PC-3 (cell line): ENCODE data around the gene IL21R. TPM values are rescaled to one million over a fixed set of nuclear protein-coding genes. Genes with fewer than 3 reads are reported as not detected.

Experiments used
- ATAC-seq: fragments of 200-7000 bp; cut with Tn5 transposase; 2 replicates; pipeline ENCODE4 v1.9.1; 2020; ENCODE audit warnings: mild to moderate bottlenecking, moderate library complexity
- BruUV-seq: library from RNA; stranded (reverse); fragments of 400-500 nt; replicated peaks from 2 replicates; lab custom pipeline; 2021; lab: Mats Ljungman, UMichigan
- CTCF ChIA-PET: fragments of 300-600 bp; sonication (Branson Sonifier 250); formaldehyde crosslinking; loops from one replicate; lab custom pipeline; 2022; ENCODE audit warnings: antibody characterized with exemption; lab: Charles Lee
- POLR2A ChIA-PET: fragments of 300-600 bp; sonication (Branson Sonifier 250); formaldehyde crosslinking; loops from one replicate; lab custom pipeline; 2022; ENCODE audit warnings: antibody characterized with exemption; ENCODE audit not compliant: unreplicated experiment; lab: Charles Lee
- DNase-seq: peaks from one replicate; pipeline ENCODE4 v3.0.0-alpha.2; 2015
- H2AFZ ChIP-seq: fragments of 300-600 bp; sonication (generic); 2 replicates; pipeline ENCODE4 v1.6.0; 2016; ENCODE audit warnings: antibody characterized with exemption, low read length
- H3F3A ChIP-seq: fragments of 300-600 bp; sonication (generic); one replicate; pipeline ENCODE4 v1.6.0; 2017; ENCODE audit warnings: antibody characterized with exemption, low read length, control low read depth, mild to moderate bottlenecking; ENCODE audit not compliant: unreplicated experiment
- H3K27ac ChIP-seq: fragments of 300-600 bp; sonication (generic); 2 replicates; pipeline ENCODE4 v1.5.1; 2016; ENCODE audit warnings: mild to moderate bottlenecking, low read length
- H3K27me3 ChIP-seq: fragments of 300-600 bp; sonication (generic); 2 replicates; pipeline ENCODE4 v1.6.1; 2016; ENCODE audit warnings: low read length, mixed read lengths
- H3K36me3 ChIP-seq: fragments of 300-600 bp; sonication (generic); 2 replicates; pipeline ENCODE4 v1.6.1; 2016; ENCODE audit warnings: low read depth, mixed run types, low read length, mixed read lengths
- H3K4me1 ChIP-seq: fragments of 300-600 bp; sonication (generic); 2 replicates; pipeline ENCODE4 v1.5.1; 2016; ENCODE audit warnings: low read length; ENCODE audit not compliant: insufficient read depth
- H3K4me2 ChIP-seq: fragments of 300-600 bp; sonication (generic); 2 replicates; pipeline ENCODE4 v1.6.0; 2016; ENCODE audit warnings: low read length
- H3K4me3 ChIP-seq: fragments of 300-600 bp; sonication (generic); 2 replicates; pipeline ENCODE4 v1.5.1; 2016; ENCODE audit warnings: mild to moderate bottlenecking, low read length, mixed read lengths
- H3K79me2 ChIP-seq: fragments of 300-600 bp; sonication (generic); 2 replicates; pipeline ENCODE4 v1.6.1; 2017; ENCODE audit warnings: low read length, mixed read lengths
- H3K9ac ChIP-seq: fragments of 300-600 bp; sonication (generic); 2 replicates; pipeline ENCODE4 v1.6.0; 2016; ENCODE audit warnings: mild to moderate bottlenecking, low read length
- H3K9me2 ChIP-seq: fragments of 300-600 bp; sonication (generic); replicated peaks from 2 replicates; pipeline ENCODE4 v1.6.1; 2016; ENCODE audit warnings: mixed run types, low read length, mixed read lengths
- H3K9me3 ChIP-seq: fragments of 300-600 bp; sonication (generic); 2 replicates; pipeline ENCODE4 v1.6.1; 2016; ENCODE audit warnings: low read length, mixed read lengths
- H4K20me1 ChIP-seq: fragments of 300-600 bp; sonication (generic); 2 replicates; pipeline ENCODE4 v1.6.1; 2016; ENCODE audit warnings: low read length, mixed read lengths
- CTCF ChIP-seq: fragments of 300-600 bp; sonication (generic); conservative IDR thresholded peaks from 2 replicates; pipeline ENCODE4 v1.5.1; 2017; ENCODE audit warnings: antibody characterized with exemption, low read depth, mild to moderate bottlenecking, low read length
- EZH2 ChIP-seq: fragments of 300-600 bp; sonication (generic); IDR thresholded peaks from one replicate; pipeline ENCODE4 v1.6.1; 2017; ENCODE audit warnings: antibody characterized with exemption, mild to moderate bottlenecking, low read length; ENCODE audit not compliant: unreplicated experiment
- EZH2phosphoT487 ChIP-seq: fragments of 300-600 bp; sonication (generic); IDR thresholded peaks from 2 replicates; pipeline ENCODE4 v1.6.1; 2018; ENCODE audit warnings: mild to moderate bottlenecking, antibody characterized with exemption, low read length, borderline replicate concordance
- intact Hi-C: fragments of 100-400 bp; cut with micrococcal nuclease; formaldehyde crosslinking; loops from 2 replicates; pipeline ENCODE4 v1.9.0; 2023
- total RNA-seq: library from RNA; depleted of rRNA; stranded (reverse); fragments of >200 nt; gene quantifications from 2 replicates; pipeline ENCODE4 v1.2.3, GENCODE V29; 2014; rRNA removed

The IL21R gene
- total RNA-seq, 1 experiment from 2014 or later = 0.55 TPM

- Histone ChIP-seq H3K27ac (no peak overlapping the region), H3K36me3 (peaks cover 17% of the 10 kb centered on the region; the same call in 1 of the 2 replicates), H2AFZ (no peak overlapping the region), H3K9me2 (no peaks in the 10 kb centered on the region), H3K9me3 (no peaks in the 10 kb centered on the region), H3K4me3 (no peak overlapping the region), H3K27me3 (no peaks in the 10 kb centered on the region), H3F3A (no peaks in the 10 kb centered on the region), H3K79me2 (no peaks in the 10 kb centered on the region), H3K9ac (no peak overlapping the region), H3K4me1 (no peaks in the 10 kb centered on the region), H3K4me2 (no peak overlapping the region), H4K20me1 (no peaks in the 10 kb centered on the region)
- no peak for TF ChIP-seq EZH2
- TF ChIP-seq CTCF = no peak
- no peak for TF ChIP-seq EZH2phosphoT487
- intact Hi-C loops = no loop called here
- ATAC-seq (no peak), DNase-seq (no peak)
- no TSS peak for BruUV-seq
- ChIA-PET POLR2A (no interaction called here), CTCF (no interaction called here)
Observed at GRCh38 chr16:27499659-27500055, 97.7 kb downstream of the IL21R start.

GRCh38 chr16:27500801-27501200, 98.8 kb downstream of the IL21R start:
- 0 out of 2 replicates have a peak, but pooled peaks cover 3% of the 10 kb centered on the region for H4K20me1 ChIP-seq
- H3K9ac ChIP-seq = no peak overlapping the region
- no peaks in the 10 kb centered on the region for H3K9me3 ChIP-seq
- peaks cover 24% of the 10 kb centered on the region; the same call in 1 of the 2 replicates for H3K36me3 ChIP-seq
- H3K4me2 ChIP-seq = no peak overlapping the region
- no peak for DNase-seq
- TF ChIP-seq EZH2phosphoT487 (no peak), EZH2 (no peak), CTCF (no peak)
- BruUV-seq = no TSS peak
- no peaks in the 10 kb centered on the region for H3F3A ChIP-seq
- no peak overlapping the region for H3K27ac ChIP-seq
- no peaks in the 10 kb centered on the region for H3K4me1 ChIP-seq
- ChIA-PET CTCF (no interaction called here), POLR2A (no interaction called here)
- no peaks in the 10 kb centered on the region for H3K79me2 ChIP-seq
- no peak overlapping the region for H2AFZ ChIP-seq
- H3K9me2 ChIP-seq = no peaks in the 10 kb centered on the region
- intact Hi-C loops = no loop called here
- no peak for ATAC-seq
- no peak overlapping the region for H3K4me3 ChIP-seq
- H3K27me3 ChIP-seq = no peaks in the 10 kb centered on the region

Other genes starting within 250 kb of the IL21R start
- gene KDM8, start 198.6 kb upstream of the IL21R start, total RNA-seq = 5.0 and 7.8 TPM in 2 replicates
- gene NSMCE1, start 133.4 kb upstream of the IL21R start, total RNA-seq = 25.9 and 32.5 TPM in 2 replicates
- 25.1 and 32.1 TPM in 2 replicates for gene IL4R, start 88.2 kb upstream of the IL21R start, total RNA-seq
- gene GTF3C1, start 147.7 kb downstream of the IL21R start, total RNA-seq = 97.5 and 138 TPM in 2 replicates
- gene KATNIP, start 148.0 kb downstream of the IL21R start, total RNA-seq = 19.0 and 30.0 TPM in 2 replicates